HCT116 (cell line): Measurements from ENCODE around the gene TFF3. TPM values are rescaled to one million over a fixed set of nuclear protein-coding genes. Genes with fewer than 3 reads are reported as not detected.

Experiments
- ATAC-seq: fragments of 200-7000 bp; cut with Tn5 transposase; 2 replicates; pipeline ENCODE4 v1.9.1; 2020; ENCODE audit warnings: mild to moderate bottlenecking, moderate library complexity
- BruUV-seq: library from RNA; stranded (reverse); fragments of 400-500 nt; replicated peaks from 2 replicates; lab custom pipeline; 2021; lab: Mats Ljungman, UMichigan
- CTCF ChIA-PET: fragments of 300-600 bp; sonication (Branson Sonifier 250); formaldehyde crosslinking; loops from one replicate; lab custom pipeline; 2021; ENCODE audit warnings: antibody characterized with exemption; lab: Charles Lee
- POLR2A ChIA-PET: fragments of 300-600, 350-600 bp; sonication (Branson Sonifier 250); formaldehyde crosslinking; loops from one replicate; lab custom pipeline; 2021; ENCODE audit warnings: antibody characterized with exemption; lab: Charles Lee
- RAD21 ChIA-PET, 2 experiments: fragments of 300-600 bp; sonication (Branson Sonifier 250); formaldehyde crosslinking; loops; one replicate each; lab custom pipeline; 2023; ENCODE audit warnings: low total read pairs in 2 of 2; ENCODE audit not compliant: uncharacterized antibody in 2 of 2, unreplicated experiment in 2 of 2, low non-redundant PET in 1 of 2; lab: Charles Lee
- DNase-seq: peaks from one replicate; pipeline ENCODE4 v3.0.0-alpha.2; 2010; ENCODE audit warnings: low read depth, low spot score
- H2AFZ ChIP-seq: fragments of 200-600 bp; shearing (Covaris generic), sonication (generic); 2 replicates; pipeline ENCODE4 v1.6.1; 2017; ENCODE audit warnings: low read depth, mixed run types, mixed read lengths, antibody characterized with exemption, low read length; ENCODE audit not compliant: poor library complexity, severe bottlenecking
- H3K27ac ChIP-seq: 2 replicates; pipeline ENCODE4 v1.5.1; 2012; ENCODE audit warnings: low read depth, low read length
- H3K27me3 ChIP-seq: fragments of 200-600 bp; sonication (generic); 2 replicates; pipeline ENCODE4 v1.6.1; 2016; ENCODE audit warnings: mixed run types, low read length, mixed read lengths; ENCODE audit not compliant: insufficient read depth
- H3K36me3 ChIP-seq, 2 experiments: fragments of 200-500 bp in 1 of 2; fragments of 200-600 bp in 1 of 2; sonication (Bioruptor generic) in 1 of 2; sonication (generic) in 1 of 2; 2 replicates each; pipeline versions ENCODE4 v1.5.1 to v1.6.1; 2014 to 2016; ENCODE audit warnings: low read length in 2 of 2, inconsistent platforms in 1 of 2, mixed read lengths in 1 of 2, mixed run types in 1 of 2; ENCODE audit not compliant: insufficient read depth in 2 of 2, control insufficient read depth in 1 of 2
- H3K4me1 ChIP-seq, 2 experiments: fragments of 200-600 bp in 1 of 2; sonication (generic) in 1 of 2; 2 replicates each; pipeline versions ENCODE4 v1.5.1 to v1.6.1; 2012 to 2017; ENCODE audit warnings: low read length in 2 of 2, inconsistent platforms in 1 of 2, mild to moderate bottlenecking in 1 of 2, mixed read lengths in 1 of 2, mixed run types in 1 of 2, moderate library complexity in 1 of 2; ENCODE audit not compliant: insufficient read depth in 2 of 2, control insufficient read depth in 1 of 2
- H3K4me2 ChIP-seq: fragments of 200-600 bp; sonication (generic); 2 replicates; pipeline ENCODE4 v1.6.1; 2017; ENCODE audit warnings: mixed run types, low read length, mixed read lengths
- H3K4me3 ChIP-seq, 2 experiments: fragments of 200-600 bp in 1 of 2; sonication (generic) in 1 of 2; replicated peaks in 1 of 2; 2 replicates each; pipeline ENCODE4 v1.5.1; 2011 to 2016; ENCODE audit warnings: low read length in 2 of 2, control low read depth in 1 of 2, low read depth in 1 of 2, mild to moderate bottlenecking in 1 of 2, mixed read lengths in 1 of 2, mixed run types in 1 of 2
- H3K79me2 ChIP-seq: fragments of 200-600 bp; sonication (generic); 2 replicates; pipeline ENCODE4 v1.6.1; 2017; ENCODE audit warnings: mild to moderate bottlenecking, mixed run types, low read length, moderate library complexity, mixed read lengths; ENCODE audit not compliant: insufficient read depth
- H3K9ac ChIP-seq: fragments of 200-600 bp; sonication (generic); 2 replicates; pipeline ENCODE4 v1.6.1; 2016; ENCODE audit warnings: low read length, mixed read lengths
- H3K9me2 ChIP-seq: fragments of 200-600 bp; sonication (generic), shearing (Covaris generic); 2 replicates; pipeline ENCODE4 v1.6.1; 2017; ENCODE audit warnings: mixed run types, mild to moderate bottlenecking, moderate library complexity; ENCODE audit not compliant: insufficient read depth
- H3K9me3 ChIP-seq, 2 experiments: fragments of 200-500 bp in 1 of 2; fragments of 200-600 bp in 1 of 2; sonication (Bioruptor generic) in 1 of 2; sonication (generic) in 1 of 2; 2 replicates each; pipeline ENCODE4 v1.6.1; 2014 to 2017; ENCODE audit warnings: low read length in 2 of 2, mixed read lengths in 2 of 2, inconsistent platforms in 1 of 2, low read depth in 1 of 2, mild to moderate bottlenecking in 1 of 2, mixed run types in 1 of 2, moderate library complexity in 1 of 2; ENCODE audit not compliant: control insufficient read depth in 1 of 2, insufficient read depth in 1 of 2
- H4K20me1 ChIP-seq: fragments of 200-600 bp; sonication (generic), shearing (Covaris generic); 2 replicates; pipeline ENCODE4 v1.6.1; 2017; ENCODE audit warnings: mixed run types, mild to moderate bottlenecking, moderate library complexity; ENCODE audit not compliant: insufficient read depth
- CTCF ChIP-seq, 3 experiments: fragments of 200-600 bp in 1 of 3; sonication (generic) in 1 of 3; IDR thresholded peaks in 2 of 3; conservative IDR thresholded peaks in 1 of 3; 2 replicates each; pipeline ENCODE4 v1.5.1; 2012 to 2017; ENCODE audit warnings: low read depth in 2 of 3, low read length in 2 of 3, antibody characterized with exemption in 1 of 3, borderline replicate concordance in 1 of 3, control low read depth in 1 of 3, mild to moderate bottlenecking in 1 of 3, mixed read lengths in 1 of 3, mixed run types in 1 of 3, moderate library complexity in 1 of 3; ENCODE audit not compliant: insufficient read depth in 1 of 3
- EZH2 ChIP-seq: fragments of 200-600 bp; sonication (generic); IDR thresholded peaks from 2 replicates; pipeline ENCODE4 v1.6.1; 2017; ENCODE audit warnings: antibody characterized with exemption, mixed run types
- YY1 ChIP-seq: IDR thresholded peaks from 2 replicates; pipeline ENCODE4 v1.6.1; 2011; ENCODE audit warnings: low read length, low read depth, moderate library complexity, mild to moderate bottlenecking; ENCODE audit not compliant: insufficient replicate concordance; ENCODE audit errors: extremely low read depth
- ZFX ChIP-seq: fragments of 450-650 bp; IDR thresholded peaks from 2 replicates; pipeline ENCODE4 v1.6.1; 2017
- intact Hi-C: fragments of 100-400 bp; cut with micrococcal nuclease; formaldehyde crosslinking; loops from 2 replicates; pipeline ENCODE4 v1.10.0; 2022
- total RNA-seq: library from RNA; stranded (reverse); gene quantifications from one replicate; pipeline ENCODE4 v1.2.1, GENCODE V29; 2021; ENCODE audit not compliant: unreplicated experiment

The TFF3 gene
- total RNA-seq, 1 experiment from 2014 or later, result 0.22 TPM

GRCh38 chr21:42291751-42292562 is 23.3 kb downstream of the TFF3 start:
- ATAC-seq, result peak; percentile 20; the same call in 1 of the 2 replicates
- CTCF ChIA-PET, result no interaction called here
- Histone ChIP-seq H3K9me3 (no peaks in the 10 kb centered on the region; a peak in 1 of 4 replicates), H3K79me2 (no peaks in the 10 kb centered on the region), H3K9ac (no peak overlapping the region), H4K20me1 (no peaks in the 10 kb centered on the region), H2AFZ (no peak overlapping the region), H3K4me2 (no peak overlapping the region), H3K27ac (no peak overlapping the region), H3K27me3 (no peaks in the 10 kb centered on the region), H3K4me3 (no peak overlapping the region), H3K4me1 (no peaks in the 10 kb centered on the region), H3K9me2 (no peaks in the 10 kb centered on the region), H3K36me3 (no peaks in the 10 kb centered on the region)
- TF ChIP-seq YY1, result no peak
- no peak for TF ChIP-seq ZFX
- TF ChIP-seq CTCF (IDR thresholded peaks at IDR 0.05 in 2 of 3, conservative IDR thresholded peaks at IDR 0.05 in 1 of 3; ENCODE audit: borderline replicate concordance in 1 of 3, insufficient read depth in 1 of 3, low read depth in 2 of 3, low read length in 2 of 3), result no peak
- no peak for TF ChIP-seq EZH2
- intact Hi-C loops, result no loop called here
- DNase-seq, result no peak
- POLR2A ChIA-PET, result no interaction called here
- no TSS peak for BruUV-seq
- RAD21 ChIA-PET, result no interaction called here
